ENCODE results near the gene FRMD4A.

The FRMD4A gene

DNA sequence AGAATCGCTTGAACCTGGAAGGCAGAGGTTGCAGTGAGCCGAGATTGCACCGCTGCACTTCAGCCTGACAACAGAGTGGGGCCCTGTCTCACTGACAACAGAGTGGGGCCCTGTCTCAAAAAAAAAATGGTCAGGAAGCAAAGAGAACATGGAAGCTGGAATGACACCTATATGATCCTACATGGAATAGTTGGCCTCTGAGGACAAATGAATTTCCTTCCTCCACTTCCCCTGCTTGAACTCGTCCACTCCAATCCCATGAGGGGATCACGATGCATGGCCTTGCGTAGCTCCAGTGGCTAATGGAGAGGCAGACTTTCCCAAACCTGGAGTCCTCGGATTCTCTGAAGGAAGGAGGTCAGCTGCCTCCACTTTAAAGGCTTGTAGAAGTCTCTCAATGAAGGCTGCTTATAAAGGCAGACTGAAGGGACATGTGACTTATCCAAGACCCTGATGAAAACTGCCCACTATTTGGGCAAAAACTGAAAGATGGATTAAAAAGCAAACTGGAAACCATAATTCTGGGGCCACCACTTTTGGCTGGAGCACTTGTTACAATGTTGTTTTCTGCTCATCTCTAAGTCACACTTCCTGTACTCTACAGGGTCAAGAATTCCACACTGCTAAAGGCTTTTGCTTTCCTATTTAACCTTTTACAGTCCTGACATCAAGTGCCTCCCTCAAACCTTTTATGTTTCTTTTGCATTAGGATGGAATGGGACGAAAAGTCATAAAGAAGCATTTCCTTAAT lies 529.4 kb downstream of the FRMD4A start:
- Histone ChIP-seq H3K4me3 (replicated peaks; ENCODE audit: insufficient read depth, low read length) (no peak overlapping the region), H3K27ac (replicated peaks) (no peak overlapping the region), H3K27me3 (ENCODE audit: insufficient read depth, poor library complexity, severe bottlenecking) (no peaks in the 10 kb centered on the region)
- TF ChIP-seq SPI1 (IDR thresholded peaks at IDR 0.05; ENCODE audit: borderline replicate concordance, low read depth) (no peak), POLR2AphosphoS5 (IDR thresholded peaks at IDR 0.05; ENCODE audit: low read depth) (no peak)
- no peak for DNase-seq (ENCODE audit: low read depth in 1 of 2, low spot score in 1 of 2)

- H3K4me3 ChIP-seq (replicated peaks; ENCODE audit: insufficient read depth, low read length), result no peak overlapping the region
- no peak for TF ChIP-seq SPI1 (IDR thresholded peaks at IDR 0.05; ENCODE audit: borderline replicate concordance, low read depth)
- no peak for TF ChIP-seq REST (IDR thresholded peaks at IDR 0.05; ENCODE audit: insufficient replicate concordance, low read depth)
- TF ChIP-seq POLR2AphosphoS5 (IDR thresholded peaks at IDR 0.05; ENCODE audit: low read depth), result no peak
- no peak for TF ChIP-seq GABPA (IDR thresholded peaks at IDR 0.05; ENCODE audit: low read depth)
- TF ChIP-seq, protein P1, sequence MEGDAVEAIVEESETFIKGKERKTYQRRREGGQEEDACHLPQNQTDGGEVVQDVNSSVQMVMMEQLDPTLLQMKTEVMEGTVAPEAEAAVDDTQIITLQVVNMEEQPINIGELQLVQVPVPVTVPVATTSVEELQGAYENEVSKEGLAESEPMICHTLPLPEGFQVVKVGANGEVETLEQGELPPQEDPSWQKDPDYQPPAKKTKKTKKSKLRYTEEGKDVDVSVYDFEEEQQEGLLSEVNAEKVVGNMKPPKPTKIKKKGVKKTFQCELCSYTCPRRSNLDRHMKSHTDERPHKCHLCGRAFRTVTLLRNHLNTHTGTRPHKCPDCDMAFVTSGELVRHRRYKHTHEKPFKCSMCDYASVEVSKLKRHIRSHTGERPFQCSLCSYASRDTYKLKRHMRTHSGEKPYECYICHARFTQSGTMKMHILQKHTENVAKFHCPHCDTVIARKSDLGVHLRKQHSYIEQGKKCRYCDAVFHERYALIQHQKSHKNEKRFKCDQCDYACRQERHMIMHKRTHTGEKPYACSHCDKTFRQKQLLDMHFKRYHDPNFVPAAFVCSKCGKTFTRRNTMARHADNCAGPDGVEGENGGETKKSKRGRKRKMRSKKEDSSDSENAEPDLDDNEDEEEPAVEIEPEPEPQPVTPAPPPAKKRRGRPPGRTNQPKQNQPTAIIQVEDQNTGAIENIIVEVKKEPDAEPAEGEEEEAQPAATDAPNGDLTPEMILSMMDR (IDR thresholded peaks at IDR 0.05; ENCODE audit: insufficient read depth, low read length), result no peak
These were observed 533.6 kb downstream of the FRMD4A start for GRCh38 chr10:13797164-13797563.

DNA sequence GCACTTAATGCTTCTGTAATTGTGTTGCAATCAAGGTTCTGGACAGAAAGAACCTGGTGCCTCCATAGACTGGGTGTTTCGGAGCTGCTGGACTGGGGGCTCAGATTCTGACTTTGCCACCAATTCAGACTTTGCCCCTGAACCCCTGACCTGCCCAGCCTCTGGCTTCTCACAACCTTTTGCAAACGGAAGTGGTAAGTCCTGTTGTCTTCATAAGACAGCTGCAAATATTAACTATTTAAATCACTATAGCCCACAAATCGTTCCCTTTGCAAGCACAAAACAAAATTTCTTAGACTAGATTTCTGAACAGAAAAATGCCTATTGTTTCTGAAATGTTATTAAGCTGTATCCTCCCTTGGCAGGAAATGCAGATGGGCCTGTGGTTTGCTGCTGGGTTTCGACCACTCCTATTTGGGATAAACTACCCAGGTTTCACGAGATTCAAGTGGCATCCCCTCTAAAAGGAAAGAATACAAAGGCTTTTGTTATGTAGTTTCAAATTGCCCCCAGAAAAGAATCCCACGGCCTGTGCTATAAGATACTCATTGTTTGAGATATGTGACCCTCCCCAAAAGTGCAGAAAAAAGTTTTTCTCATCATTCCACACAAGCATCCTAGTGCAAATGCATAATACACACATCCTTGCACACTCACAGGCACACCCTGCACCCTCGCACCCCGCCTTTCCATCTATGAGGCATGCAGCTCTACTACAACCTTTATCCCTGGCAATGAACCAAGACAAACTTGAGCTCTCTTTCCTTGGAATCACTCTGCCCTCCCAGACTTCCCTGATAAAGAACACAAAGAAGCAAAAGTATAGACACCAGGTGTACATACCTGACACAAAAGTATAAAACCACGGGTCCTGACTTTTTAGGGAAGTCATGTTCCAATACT lies 534.8 kb downstream of the FRMD4A start:
- Histone ChIP-seq H3K27me3 (ENCODE audit: insufficient read depth, poor library complexity, severe bottlenecking) (no peaks in the 10 kb centered on the region), H3K27ac (replicated peaks) (no peak overlapping the region), H3K4me3 (replicated peaks; ENCODE audit: insufficient read depth, low read length) (no peak overlapping the region)
- no peak for DNase-seq (ENCODE audit: low read depth in 1 of 2, low spot score in 1 of 2)
- no peak for TF ChIP-seq GABPA (IDR thresholded peaks at IDR 0.05; ENCODE audit: low read depth)
- no peak for TF ChIP-seq REST (IDR thresholded peaks at IDR 0.05; ENCODE audit: insufficient replicate concordance, low read depth)
- TF ChIP-seq SPI1 (IDR thresholded peaks at IDR 0.05; ENCODE audit: borderline replicate concordance, low read depth), result no peak
- TF ChIP-seq, protein P1 (IDR thresholded peaks at IDR 0.05; ENCODE audit: insufficient read depth, low read length), result no peak
- no peak for TF ChIP-seq POLR2AphosphoS5 (IDR thresholded peaks at IDR 0.05; ENCODE audit: low read depth)

More at GRCh38 chr10:13797164-13797563, 533.6 kb downstream of the FRMD4A start:
- Histone ChIP-seq H3K27ac (replicated peaks) (no peak overlapping the region), H3K27me3 (ENCODE audit: insufficient read depth, poor library complexity, severe bottlenecking) (no peaks in the 10 kb centered on the region)
- DNase-seq (ENCODE audit: low read depth in 1 of 2, low spot score in 1 of 2), result no peak

- DNase-seq (ENCODE audit: low read depth in 1 of 2, low spot score in 1 of 2), result no peak
- Histone ChIP-seq H3K27ac (replicated peaks) (no peak overlapping the region), H3K4me3 (replicated peaks; ENCODE audit: insufficient read depth, low read length) (no peak overlapping the region), H3K27me3 (ENCODE audit: insufficient read depth, poor library complexity, severe bottlenecking) (no peaks in the 10 kb centered on the region)
- TF ChIP-seq POLR2AphosphoS5 (IDR thresholded peaks at IDR 0.05; ENCODE audit: low read depth) (no peak), GABPA (IDR thresholded peaks at IDR 0.05; ENCODE audit: low read depth) (no peak), SPI1 (IDR thresholded peaks at IDR 0.05; ENCODE audit: borderline replicate concordance, low read depth) (no peak), REST (IDR thresholded peaks at IDR 0.05; ENCODE audit: insufficient replicate concordance, low read depth) (no peak)
- TF ChIP-seq, protein P1 (IDR thresholded peaks at IDR 0.05; ENCODE audit: insufficient read depth, low read length), result no peak
These were observed 535.6 kb downstream of the FRMD4A start for GRCh38 chr10:13794992-13795612.

Measured in HL-60 (cell line).